GM13976 (cell line): ENCODE results near the gene SPTBN1.

Source experiments
- DNase-seq: peaks from one replicate; pipeline ENCODE4 v3.0.0; 2012; ENCODE audit warnings: low spot score
- CTCF ChIP-seq: IDR thresholded peaks from 2 replicates; pipeline ENCODE4 v1.5.1; 2012; ENCODE audit warnings: borderline replicate concordance, mild to moderate bottlenecking; ENCODE audit not compliant: insufficient read depth; ENCODE audit errors: extremely low read depth, missing control alignments, control extremely low read depth
- in situ Hi-C: fragments of 300-500 bp; cut with MboI; formaldehyde crosslinking; loops from one replicate; pipeline ENCODE4 v1.12.0; 2022; ENCODE audit warnings: low sequenced_read_pairs, mixed read lengths, inconsistent platforms; ENCODE audit not compliant: unreplicated experiment

SPTBN1 gene

GRCh38 chr2:54603357-54603756 lies 147.2 kb downstream of the SPTBN1 start:
- no peak for DNase-seq
- no peak for TF ChIP-seq CTCF
- in situ Hi-C loops: no loop called here

GRCh38 chr2:54603796-54604195 lies 147.7 kb downstream of the SPTBN1 start:
- no peak for TF ChIP-seq CTCF
- DNase-seq: no peak
- in situ Hi-C loops: no loop called here

- no peak for DNase-seq
- in situ Hi-C loops: no loop called here
- TF ChIP-seq CTCF: no peak
These were observed 148.7 kb downstream of the SPTBN1 start for GRCh38 chr2:54604871-54605270.

- in situ Hi-C loops: no loop called here
- DNase-seq: no peak
- no peak for TF ChIP-seq CTCF
These were observed 149.7 kb downstream of the SPTBN1 start for GRCh38 chr2:54605836-54606235.

- TF ChIP-seq CTCF: no peak
- in situ Hi-C loops: no loop called here
- DNase-seq: no peak
These were observed 150.3 kb downstream of the SPTBN1 start for GRCh38 chr2:54606393-54606958.

GRCh38 chr2:54608224-54608623 lies 152.1 kb downstream of the SPTBN1 start:
- DNase-seq: no peak
- in situ Hi-C loops: no loop called here
- TF ChIP-seq CTCF: no peak

- no peak for TF ChIP-seq CTCF
- DNase-seq: no peak
- in situ Hi-C loops: no loop called here
These were observed 153.1 kb downstream of the SPTBN1 start for GRCh38 chr2:54609241-54609640.
